AG08395 (cell line): Measurements from ENCODE around the gene C1orf185.
A peak's percentile ranks its signal among the peaks of the same experiment; 100 is the strongest.
"Not testable (repeated sequence)": the region's sequence is repeated elsewhere in the genome, so short reads cannot be mapped to it uniquely, and the experiment has no call there.

Source experiments
- DNase-seq: peaks from one replicate; pipeline ENCODE4 v3.0.0; 2012; ENCODE audit warnings: mixed read lengths, low spot score

C1orf185 gene

DNA sequence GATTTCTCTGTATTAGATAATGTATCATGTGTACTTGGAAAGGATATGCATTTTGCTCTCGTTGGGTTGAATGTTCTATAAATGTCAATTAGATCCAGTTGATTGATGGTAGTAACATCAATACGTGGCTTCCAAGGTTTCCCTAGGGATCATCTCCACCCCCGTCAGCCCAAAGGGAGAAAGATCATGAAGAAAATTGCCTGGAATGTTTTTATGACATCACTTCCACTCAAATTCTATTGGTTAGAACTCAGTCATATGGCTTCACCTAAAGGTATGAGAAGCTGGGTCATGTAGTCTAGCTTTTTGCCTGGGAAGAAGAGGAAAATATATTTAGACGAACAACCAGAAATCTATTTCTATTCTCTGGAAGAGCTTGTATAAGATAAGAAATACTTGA, at the start of gene C1orf185:
Gene C1orf185 (plus strand): TSS at position 253 of the 400 bp plus-strand sequence. CDS start 6 bp downstream, at position 259.
- DNase-seq: no peak

DNA sequence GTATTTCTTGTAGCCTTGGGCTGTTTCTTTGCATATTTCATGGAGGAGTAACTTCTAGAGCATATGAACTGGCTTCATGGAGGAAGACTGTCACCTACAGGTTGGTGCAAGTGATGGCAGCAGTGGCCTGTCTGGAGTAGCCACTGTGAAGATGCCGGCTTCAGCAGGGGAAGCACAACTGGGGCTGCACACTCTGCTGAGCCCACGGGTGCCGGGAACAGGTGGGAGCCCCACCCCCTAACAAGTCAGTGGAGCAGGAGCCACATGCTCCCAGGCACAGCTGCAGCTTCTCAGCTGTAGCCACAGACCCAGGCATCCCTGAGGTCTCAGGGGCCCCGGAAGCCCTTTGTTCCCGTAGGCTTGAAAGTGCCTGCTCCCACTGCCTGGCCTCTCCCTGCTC, 43.2 kb upstream of the C1orf185 start:
- DNase-seq: peak; percentile 24

DNA sequence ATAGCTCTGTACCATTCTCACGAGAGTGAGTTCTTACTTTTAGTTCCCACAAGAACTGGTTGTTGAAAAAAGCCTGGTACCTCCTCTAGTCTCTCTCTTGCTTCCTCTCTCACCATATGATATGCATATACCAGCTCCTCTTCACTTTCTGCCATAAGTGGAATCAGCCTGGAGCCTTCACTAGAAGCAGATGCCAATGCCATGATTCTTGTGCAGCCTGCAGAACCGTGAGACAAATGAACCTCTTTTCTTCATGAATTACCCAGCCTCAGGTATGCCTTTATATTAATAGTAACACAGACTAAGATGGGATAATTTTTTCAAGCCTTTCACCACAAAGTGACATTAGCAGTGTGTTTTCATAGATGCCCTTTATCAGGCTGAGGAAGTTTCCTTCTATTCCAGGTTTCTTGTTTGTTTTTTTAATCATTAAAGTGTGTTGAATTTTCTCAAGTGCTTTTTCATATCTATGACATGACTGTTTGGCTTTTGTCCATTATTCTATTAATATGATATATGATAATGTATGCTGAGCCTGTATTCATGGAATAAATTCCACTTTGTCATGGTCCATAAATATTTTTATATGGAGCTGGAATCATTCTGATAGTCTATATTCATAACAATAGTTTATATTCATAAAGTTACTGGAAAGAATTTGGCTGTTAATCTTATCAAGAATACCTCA, 40.7 kb upstream of the C1orf185 start:
- DNase-seq: no peak

DNA sequence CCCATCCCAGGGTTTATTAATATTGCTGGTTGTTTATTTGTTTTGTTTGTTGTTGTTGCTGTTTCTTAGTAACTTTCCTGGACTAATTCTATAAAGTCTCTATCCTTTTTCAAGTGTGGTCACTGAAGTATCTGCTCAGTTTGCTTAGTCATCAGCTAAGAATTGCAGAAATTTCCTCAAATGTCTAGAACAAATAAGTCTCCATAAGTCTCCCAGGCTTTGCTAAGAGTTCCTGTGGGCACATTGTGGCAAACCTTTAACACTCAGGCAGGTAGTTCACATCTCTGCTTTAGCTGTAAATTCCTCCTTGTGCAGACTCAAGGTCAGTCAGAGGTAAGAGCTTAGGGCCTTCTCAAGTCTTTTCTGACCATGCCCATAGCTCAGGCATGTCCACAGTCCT, 38.9 kb upstream of the C1orf185 start:
- peak; percentile 82 for DNase-seq

DNA sequence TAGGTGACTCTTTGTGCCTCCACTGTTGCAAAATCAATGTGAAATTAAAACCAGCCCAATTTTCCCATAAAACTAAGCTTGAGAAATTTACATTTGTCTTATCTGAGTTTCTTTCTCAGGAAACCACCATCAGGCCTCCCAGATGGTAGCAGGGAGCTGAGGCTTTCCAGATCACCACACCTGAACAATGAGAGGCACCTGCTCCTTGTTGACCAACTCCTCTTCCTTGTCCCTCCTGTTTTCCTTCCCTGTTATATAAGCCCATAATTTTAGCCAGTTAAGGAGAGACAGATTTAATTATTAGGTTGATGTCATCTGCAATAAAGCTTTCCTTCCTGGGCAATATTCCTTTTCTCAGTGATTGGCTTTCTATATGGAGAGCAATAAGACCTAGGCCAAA, 32.0 kb upstream of the C1orf185 start:
- DNase-seq: no peak

DNA sequence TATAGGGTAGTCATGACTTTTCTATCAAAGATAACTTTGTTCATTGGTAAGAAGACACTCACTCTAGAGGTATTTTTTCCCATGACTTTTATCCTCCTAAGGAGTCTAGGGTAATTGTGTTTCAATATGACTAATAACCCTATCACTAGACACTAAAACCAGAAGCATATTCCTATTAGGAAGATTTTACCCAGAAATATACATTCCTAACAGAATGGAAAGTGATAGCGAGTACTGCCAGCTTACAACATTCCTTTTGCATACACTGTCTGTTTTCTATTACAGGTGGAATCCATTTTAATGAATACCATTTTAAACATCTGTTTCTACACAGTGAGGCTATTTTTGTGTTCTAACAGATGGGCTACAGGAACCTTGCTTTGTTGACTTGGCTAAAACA, 31.4 kb upstream of the C1orf185 start:
- DNase-seq: peak; percentile 75

DNA sequence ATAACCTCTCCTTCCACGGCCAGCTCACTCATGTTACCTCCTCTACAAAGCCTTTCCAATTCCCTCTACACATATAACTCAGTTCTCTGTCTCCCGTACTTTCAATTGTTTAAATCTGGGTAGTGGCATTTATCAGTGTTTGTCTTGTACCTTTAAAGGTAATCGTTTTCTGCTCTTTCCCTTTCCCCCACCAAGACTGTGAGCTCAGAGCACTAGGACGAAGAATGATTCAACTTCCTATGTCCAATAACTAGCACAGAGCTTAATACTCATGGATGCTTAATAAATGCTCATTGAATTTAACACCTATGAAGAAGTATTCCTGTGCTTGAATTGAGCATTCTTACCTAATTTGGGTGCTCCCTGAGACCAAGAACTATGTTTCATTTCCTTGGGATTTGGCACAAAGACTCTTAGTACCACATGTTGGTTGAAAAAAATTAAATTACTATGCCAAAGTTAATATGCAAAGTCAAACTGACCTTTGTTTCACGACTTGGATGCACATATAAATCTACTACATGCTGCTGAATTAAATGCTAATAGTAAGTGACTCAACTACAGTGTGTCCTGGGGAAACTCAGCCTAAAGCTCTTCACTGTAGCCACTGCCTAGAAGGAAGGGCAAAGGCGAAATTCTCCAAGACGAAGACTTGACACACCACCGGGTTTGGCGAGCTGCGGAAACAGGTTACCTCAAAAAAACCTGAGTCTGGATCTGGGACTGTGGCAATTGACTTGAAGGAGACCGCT, 30.6 kb upstream of the C1orf185 start:
- DNase-seq: no peak

DNA sequence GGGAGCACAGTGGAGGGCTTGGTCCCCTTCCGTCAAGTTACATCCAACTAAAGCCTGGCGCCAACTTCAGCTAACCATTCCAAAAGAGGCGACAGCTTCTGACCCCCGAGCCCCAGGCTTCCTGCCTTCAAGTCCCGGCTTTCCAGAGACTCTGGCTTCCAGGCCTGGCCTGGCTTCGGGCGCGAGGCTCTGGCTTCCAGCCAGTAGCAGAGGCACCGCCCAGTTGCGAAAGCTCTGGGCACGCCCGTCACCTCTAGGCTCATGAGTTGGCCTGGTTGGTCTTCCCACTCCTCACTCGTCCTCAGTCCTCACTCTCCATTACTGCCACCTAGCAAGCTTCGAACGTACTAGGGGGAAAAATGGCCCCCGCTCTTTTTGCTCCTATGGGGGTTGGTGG, 30.0 kb upstream of the C1orf185 start:
- DNase-seq: no peak

DNA sequence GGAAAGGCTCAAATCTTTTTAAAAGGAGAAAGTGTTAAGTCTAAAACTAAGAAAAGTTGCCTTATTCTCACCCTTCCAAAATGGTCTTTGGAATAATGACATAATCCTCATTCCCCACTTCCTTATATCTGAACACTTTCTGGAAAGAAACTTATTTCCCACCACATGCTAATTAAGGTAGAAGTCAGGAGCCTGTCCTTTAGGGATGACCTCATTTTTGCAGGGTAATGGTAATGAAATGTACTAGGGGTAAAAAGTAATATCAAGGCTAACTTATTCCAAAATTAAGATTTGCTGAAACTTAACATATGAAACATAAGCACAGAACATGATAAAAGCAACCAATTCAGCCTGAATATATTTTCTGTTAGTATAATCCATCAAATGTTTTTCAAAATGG, 29.4 kb upstream of the C1orf185 start:
- no peak for DNase-seq

DNA sequence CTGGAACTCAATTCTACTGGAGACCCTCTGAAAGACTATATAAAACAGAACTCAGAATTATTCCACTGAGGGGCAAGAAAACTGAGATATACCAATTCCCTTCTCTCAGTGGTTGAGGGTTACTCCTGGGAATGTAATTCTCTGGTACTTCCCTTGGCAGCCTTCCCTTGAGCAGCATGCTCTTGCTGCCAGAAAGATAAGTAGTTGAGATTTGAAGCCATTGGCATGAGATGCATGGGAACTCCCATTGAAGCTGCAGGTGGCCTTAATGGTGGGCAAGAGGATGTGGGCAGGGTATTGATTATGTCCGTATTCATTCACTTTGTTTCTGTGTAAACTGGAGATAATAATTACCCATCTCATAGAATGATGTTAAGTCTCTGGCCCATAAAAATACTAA, 28.6 kb upstream of the C1orf185 start:
- DNase-seq: no peak

DNA sequence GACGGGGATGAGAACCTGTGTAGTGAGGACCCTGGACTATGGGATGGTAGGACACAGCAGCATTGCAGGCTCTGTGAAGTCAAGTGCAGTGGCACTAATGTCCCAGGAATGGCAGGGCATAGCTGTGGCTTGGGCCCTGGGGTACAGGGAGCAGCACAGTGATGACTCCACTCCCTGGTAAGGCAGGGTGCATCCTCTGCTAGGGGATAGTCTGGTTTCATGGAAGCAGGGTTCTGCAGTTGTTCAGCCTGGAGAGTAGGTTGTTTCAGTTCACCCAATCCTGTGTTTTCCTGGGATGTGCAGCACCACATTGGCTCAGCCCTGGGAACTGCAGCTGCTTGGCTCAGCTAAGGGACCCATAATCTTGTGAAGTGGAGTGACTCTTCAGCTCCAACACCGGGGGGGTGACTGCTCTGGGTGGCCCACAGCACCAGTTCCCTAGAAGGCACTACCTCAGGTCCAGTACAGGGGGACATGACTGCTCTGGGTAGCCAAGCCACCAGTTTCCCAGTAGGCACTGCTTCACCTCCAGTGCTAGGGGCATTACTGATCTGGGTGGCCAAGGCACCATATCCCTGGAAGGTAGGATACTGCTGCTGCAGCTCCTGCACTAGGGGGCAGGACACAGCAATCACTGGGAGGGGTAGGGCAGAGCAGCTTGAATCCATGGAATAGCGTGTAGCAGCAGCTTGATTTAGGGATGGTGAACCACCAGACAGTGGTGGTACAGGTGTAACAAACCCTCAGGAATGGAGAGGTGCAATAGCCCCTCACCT, 15.3 kb upstream of the C1orf185 start:
- DNase-seq: no peak

DNA sequence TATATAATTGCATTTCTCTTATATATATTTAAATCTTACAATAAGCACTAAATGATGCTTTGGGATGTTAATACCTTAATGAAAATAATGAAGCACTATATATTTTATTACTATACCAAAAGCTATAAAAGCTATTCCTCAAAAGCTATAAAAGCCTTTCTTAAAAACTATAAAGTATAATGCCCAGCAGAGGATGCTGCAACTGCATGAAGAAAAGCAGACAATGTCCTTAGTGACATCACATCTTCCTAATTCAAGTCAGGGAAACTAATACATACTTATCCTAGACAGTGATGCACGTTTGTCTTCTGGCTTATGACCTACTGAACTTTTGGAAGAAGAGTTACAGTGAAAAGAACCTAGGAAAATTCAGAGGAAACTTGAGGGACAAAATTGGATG, 13.6 kb upstream of the C1orf185 start:
- DNase-seq: no peak

DNA sequence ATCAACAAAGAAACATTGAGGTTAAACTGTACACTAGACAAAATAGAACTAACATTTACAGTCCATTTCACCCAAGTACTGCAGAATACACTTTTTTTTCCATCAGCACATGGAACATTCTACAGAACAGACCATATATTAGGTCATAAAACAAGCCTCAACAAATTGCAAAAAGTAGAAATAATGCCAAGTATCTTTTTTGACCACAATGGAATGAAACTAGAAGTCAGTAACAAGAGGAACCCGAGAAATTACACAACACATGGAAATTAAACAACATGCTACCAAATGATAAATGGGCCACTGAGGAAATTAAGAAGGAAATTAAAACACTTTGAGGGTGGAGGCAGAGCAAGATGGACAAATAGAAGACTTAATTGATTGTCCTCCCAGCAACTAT, 8.4 kb upstream of the C1orf185 start:
- no peak for DNase-seq

DNA sequence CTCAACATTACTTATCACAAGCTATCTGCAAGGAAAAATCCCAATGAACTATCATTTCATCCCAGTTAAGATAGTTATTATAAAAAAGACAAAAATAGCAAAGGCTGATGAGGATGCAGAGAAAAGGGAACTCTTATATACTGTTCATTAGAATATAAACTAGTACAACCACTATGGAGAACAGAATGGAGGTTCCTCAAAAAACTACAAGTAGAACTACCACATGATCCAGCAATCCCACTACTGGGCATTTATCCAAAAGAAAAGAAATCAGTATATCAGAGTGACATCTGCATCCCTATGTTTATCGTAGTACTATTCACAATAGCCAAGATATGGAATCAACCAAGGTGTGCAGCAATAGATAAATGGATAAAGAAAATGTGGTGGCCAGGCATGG, 4.9 kb upstream of the C1orf185 start:
- no peak for DNase-seq

DNA sequence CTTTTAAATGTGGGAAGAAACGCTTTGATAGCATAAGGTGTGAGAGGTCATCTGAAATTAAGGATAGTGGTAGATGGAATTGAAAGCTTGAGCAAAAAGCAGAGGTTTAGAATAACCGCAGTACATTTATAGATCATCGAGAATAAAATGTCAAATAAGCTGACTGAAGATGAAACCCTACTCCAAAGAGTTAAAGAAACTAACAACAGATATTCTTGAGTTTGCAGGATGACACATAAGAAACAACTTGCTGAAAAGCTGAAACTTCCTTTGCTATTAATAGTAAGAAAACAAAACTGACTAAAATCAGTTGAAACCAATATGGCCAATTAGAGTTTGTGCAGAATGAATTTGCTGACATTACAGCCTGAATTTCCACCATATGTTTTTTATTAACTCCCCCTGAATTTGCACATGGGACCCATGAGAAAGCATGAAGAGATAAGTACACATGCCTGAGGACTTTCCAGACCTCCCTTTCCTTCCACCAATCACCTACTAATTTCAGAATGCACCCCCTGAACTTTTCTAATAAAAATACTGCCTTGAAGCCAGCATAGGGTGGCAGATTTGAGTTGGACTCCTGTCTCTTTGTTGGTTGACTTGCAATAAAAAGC, 1.7 kb upstream of the C1orf185 start:
- DNase-seq: no peak

DNA sequence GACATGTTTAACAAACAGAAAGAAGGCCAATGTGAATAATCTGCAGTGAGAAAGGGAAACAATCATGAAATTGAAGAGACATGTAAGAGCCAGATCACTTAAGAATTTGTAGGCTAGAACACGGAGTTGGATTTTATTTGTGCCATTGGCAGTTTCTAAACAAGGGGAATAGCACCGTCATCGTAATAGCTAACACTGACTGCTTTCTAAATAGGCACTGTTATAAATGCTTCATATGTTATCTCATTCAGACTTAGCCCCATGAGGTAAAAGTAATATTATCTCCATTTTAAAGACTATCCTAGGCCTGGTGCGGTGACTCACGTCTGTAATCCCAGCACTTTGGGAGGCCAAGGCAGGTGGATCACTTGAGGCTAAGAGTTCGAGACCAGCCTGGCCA, 12.1 kb downstream of the C1orf185 start:
- no peak for DNase-seq

DNA sequence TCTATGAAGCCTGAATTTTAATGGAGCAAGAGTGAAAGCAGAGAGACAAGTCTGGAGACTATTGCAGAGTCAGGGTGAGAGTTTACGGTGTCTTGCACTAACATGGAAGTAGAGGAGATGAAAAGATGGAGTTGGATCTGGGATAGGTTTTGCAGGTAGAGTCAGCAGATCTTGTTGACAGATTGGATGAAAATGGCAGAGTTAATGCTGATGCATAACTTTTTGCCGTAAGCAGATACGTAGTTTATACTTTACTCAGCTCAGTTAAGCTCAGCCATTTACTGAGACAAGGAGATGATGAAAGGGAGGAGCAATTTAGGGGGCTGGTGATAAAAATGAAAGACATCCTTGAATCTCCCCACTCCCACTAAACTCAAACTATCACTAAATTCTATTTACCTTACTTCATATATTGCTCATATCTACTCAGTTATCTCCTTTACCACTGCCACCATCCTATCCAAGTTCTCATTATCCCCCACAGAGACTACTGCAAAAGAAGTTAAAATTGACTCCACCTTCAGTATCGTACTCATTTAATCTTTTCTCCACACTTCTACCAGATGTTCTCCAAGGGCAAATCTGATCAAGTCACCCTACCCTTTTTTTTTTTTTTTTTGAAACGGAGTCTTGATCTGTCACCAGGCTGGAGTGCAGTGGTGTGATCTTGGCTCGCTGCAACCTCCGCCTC, 13.8 kb downstream of the C1orf185 start:
- DNase-seq: no peak

DNA sequence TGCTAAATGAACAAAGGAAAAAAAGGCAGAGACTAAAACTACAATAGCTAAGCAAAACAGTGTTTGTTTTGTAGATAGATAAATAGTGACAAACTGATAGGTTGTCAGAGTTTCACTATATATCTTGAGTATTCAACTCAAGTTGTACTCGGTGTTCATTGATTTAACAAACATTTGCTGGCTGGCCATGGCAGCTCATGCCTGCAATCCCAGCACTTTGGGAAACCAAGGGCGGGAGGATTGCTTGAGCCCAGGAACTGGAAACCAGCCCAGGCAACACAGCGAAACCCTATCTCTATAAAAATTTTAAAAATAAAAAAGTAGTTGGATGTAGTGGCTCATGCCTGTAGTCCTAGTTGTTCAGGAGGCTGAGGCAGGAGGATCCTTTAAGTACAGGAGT, 17.3 kb downstream of the C1orf185 start:
- no peak for DNase-seq

DNA sequence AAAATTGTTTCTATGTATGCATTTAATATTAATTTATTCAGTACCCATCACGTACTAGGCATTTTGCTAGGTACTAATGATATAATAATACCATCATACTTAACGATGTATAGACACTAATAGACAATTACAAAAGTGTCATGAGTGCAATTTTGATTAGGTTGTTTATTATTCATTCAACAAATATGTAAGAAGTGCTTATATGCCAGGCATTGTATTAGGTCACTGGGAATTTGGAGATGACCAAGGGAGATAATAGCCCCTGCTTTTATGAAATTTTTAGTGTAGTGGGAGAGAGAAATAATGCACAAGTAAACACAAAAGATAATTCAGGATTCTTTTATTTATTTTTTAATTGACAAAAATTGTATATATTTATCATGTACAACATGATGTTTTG, 18.6 kb downstream of the C1orf185 start:
- DNase-seq: no peak

DNA sequence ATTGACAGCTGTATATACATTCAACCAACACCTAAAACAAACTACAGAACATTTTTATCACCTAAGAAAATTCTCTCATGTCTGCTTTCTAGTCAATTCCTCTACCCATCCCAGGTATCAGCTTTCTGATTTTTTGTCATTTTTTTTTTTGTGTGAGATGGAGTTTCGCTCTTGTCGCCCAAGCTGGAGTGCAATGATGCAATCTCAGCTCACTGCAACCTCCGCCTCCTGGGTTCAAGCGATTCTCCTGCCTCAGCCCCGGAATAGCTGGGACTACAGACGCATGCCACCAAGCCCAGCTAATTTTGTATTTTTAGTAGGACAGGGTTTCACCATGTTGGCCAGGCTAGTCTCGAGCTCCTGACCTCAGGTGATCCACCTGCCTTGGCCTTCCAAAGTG, 25.1 kb downstream of the C1orf185 start:
- DNase-seq: not testable (repeated sequence)

DNA sequence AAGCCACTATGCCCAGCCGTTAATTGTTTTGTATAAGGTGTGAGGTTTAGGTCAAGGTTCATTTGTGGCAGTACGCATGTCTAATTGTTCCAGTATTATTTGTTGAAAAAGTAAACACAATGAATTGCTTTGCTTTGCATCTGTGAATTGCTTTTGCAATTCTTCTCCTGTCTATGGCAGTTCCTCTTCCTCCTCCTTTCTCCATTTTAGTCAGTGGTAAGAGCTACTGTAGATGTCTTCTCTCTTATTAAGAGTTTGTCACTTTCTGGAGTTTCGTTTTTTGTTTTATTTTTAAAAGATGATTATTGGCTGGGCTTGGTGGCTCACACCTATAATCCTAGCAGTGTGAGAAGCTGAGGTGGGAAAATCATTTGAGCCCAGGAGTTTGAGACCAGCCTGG, 29.2 kb downstream of the C1orf185 start:
- DNase-seq: no peak

DNA sequence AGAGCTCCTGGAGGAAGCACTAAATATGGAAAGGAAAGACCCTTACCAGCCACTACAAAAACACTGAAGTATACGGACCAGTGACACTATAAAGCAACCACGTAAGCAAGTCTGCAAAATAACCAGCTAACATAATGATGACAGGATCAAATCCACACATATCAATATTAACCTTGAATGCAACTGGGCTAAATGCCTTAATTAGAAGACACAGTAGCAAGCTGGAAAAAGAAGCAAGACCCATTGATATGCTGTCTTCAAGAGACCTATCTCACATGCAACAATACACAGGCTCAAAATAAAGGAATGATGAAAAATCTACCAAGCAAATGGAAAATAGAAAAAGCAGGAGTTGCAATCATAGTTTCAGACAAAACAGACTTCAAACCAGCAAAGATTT, 31.0 kb downstream of the C1orf185 start:
- DNase-seq: no peak
